ENCODE data around the gene STRN4.

The STRN4 gene

GRCh38 chr19:46674416-46675178, 71.7 kb downstream of the STRN4 start:
- DNase-seq = peak in 2 of 56 donors; percentile 2 to 21

DNA sequence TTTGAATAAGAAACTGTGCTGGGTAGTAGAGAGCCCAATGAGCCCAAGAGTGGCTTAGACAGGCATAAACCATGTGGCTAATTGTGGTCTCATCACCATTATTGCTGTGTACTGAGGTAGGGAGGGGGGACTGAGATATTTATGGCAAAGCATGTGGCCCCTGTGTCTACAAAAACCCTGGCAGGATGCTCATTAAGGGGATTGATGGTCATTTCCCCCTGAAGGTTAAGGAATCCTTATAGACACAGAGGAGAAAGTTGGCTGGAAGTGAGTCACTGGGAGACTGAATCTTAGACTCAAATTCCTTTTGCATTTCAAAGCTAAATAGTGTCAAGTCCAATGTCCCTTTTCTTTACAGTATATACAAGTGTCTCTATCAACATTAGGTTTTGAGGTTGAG, 75.4 kb downstream of the STRN4 start:
- no peak for DNase-seq
